Ishikawa (cell line): ENCODE results near the gene MAP2K6.

Experiments
- CEBPB ChIP-seq: IDR thresholded peaks from 2 replicates; pipeline ENCODE4 v1.6.1; 2012
- CREB1 ChIP-seq: IDR thresholded peaks from 2 replicates; pipeline ENCODE4 v1.6.1; 2012; ENCODE audit warnings: low read depth
- EGR1 ChIP-seq: IDR thresholded peaks from 2 replicates; pipeline ENCODE4 v1.6.1; 2012
- EP300 ChIP-seq: IDR thresholded peaks from 2 replicates; pipeline ENCODE4 v1.6.1; 2012; ENCODE audit warnings: borderline replicate concordance
- FOXM1 ChIP-seq: IDR thresholded peaks from 2 replicates; pipeline ENCODE4 v1.6.1; 2012; ENCODE audit warnings: low read depth, borderline replicate concordance
- NFIC ChIP-seq: IDR thresholded peaks from 2 replicates; pipeline ENCODE4 v1.6.1; 2012
- RAD21 ChIP-seq: IDR thresholded peaks from 2 replicates; pipeline ENCODE4 v1.6.1; 2012; ENCODE audit warnings: low read depth
- TAF1 ChIP-seq: IDR thresholded peaks from 2 replicates; pipeline ENCODE4 v1.6.1; 2012; ENCODE audit warnings: low read depth, mild to moderate bottlenecking
- TEAD4 ChIP-seq: IDR thresholded peaks from 2 replicates; pipeline ENCODE4 v1.6.1; 2012
- USF1 ChIP-seq: IDR thresholded peaks from 2 replicates; pipeline ENCODE4 v1.6.1; 2012
- YY1 ChIP-seq: IDR thresholded peaks from 2 replicates; pipeline ENCODE4 v1.6.1; 2012; ENCODE audit warnings: low read depth
- ZBTB7A ChIP-seq: IDR thresholded peaks from 2 replicates; pipeline ENCODE4 v1.6.1; 2012; ENCODE audit warnings: low read depth
- TF ChIP-seq, protein P1 (sequence below): IDR thresholded peaks from 2 replicates; pipeline ENCODE4 v1.6.1; 2012
- TF ChIP-seq, protein P2 (sequence below): IDR thresholded peaks from 2 replicates; pipeline ENCODE4 v1.6.1; 2012; ENCODE audit warnings: low read depth, mild to moderate bottlenecking

DNA sequence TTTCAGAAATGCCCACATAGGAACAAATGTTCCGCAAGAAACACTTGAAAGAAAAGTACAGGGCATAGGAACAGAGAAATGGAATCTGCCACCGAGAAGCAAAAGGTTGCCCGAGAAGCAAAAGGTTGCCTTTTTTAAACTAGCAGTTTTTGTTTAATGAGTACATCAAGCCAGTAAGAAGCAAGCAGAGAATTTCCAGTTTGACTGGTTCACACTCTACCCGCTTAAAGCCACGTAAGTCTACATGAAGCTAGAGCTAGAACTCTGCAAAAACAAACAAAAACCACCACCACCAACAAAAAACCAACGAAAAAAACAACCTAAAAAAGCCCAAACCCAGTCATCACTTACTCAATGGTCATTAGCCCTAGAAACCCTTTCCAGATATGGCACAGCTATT, 144.3 kb downstream of the MAP2K6 start:
- no peak for TF ChIP-seq EGR1
- no peak for TF ChIP-seq ZBTB7A
- no peak for TF ChIP-seq CREB1
- TF ChIP-seq, protein P1, sequence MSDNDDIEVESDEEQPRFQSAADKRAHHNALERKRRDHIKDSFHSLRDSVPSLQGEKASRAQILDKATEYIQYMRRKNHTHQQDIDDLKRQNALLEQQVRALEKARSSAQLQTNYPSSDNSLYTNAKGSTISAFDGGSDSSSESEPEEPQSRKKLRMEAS: no peak
- no peak for TF ChIP-seq FOXM1
- no peak for TF ChIP-seq YY1
- TF ChIP-seq NFIC: no peak
- TF ChIP-seq USF1: no peak
- TF ChIP-seq TAF1: no peak
- TF ChIP-seq, protein P2, sequence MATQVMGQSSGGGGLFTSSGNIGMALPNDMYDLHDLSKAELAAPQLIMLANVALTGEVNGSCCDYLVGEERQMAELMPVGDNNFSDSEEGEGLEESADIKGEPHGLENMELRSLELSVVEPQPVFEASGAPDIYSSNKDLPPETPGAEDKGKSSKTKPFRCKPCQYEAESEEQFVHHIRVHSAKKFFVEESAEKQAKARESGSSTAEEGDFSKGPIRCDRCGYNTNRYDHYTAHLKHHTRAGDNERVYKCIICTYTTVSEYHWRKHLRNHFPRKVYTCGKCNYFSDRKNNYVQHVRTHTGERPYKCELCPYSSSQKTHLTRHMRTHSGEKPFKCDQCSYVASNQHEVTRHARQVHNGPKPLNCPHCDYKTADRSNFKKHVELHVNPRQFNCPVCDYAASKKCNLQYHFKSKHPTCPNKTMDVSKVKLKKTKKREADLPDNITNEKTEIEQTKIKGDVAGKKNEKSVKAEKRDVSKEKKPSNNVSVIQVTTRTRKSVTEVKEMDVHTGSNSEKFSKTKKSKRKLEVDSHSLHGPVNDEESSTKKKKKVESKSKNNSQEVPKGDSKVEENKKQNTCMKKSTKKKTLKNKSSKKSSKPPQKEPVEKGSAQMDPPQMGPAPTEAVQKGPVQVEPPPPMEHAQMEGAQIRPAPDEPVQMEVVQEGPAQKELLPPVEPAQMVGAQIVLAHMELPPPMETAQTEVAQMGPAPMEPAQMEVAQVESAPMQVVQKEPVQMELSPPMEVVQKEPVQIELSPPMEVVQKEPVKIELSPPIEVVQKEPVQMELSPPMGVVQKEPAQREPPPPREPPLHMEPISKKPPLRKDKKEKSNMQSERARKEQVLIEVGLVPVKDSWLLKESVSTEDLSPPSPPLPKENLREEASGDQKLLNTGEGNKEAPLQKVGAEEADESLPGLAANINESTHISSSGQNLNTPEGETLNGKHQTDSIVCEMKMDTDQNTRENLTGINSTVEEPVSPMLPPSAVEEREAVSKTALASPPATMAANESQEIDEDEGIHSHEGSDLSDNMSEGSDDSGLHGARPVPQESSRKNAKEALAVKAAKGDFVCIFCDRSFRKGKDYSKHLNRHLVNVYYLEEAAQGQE: no peak
- TF ChIP-seq EP300: no peak
- no peak for TF ChIP-seq TEAD4
- TF ChIP-seq RAD21: no peak
- TF ChIP-seq CEBPB: no peak
